Measurements from ENCODE around the gene PDE7B. TPM values are rescaled to one million over a fixed set of nuclear protein-coding genes. Genes with fewer than 3 reads are reported as not detected.

Gene PDE7B
- total RNA-seq, 1 experiment from 2014 or later = not detected

DNA sequence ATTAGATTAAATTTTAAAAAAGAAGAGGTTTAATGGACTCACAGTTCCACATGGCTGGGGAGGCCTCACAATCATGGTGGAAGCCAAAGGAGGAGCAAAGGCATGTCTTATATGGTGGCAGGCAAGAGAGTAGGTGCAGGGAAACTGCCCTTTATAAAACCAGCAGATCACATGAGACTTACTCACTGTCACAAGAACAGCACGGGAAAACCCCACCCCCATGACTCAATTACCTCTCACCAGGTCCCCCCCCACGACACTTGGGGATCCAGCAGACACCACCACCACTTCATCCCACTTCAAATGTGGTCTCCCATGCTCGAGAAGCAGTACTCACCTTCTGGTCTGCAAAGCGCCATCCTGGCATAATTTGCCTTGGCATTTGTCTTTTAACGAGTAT lies 374.0 kb downstream of the PDE7B start:
- Histone ChIP-seq H3K27me3 (replicated peaks; ENCODE audit: insufficient read depth, low read depth, low read length, poor library complexity) (no peaks in the 10 kb centered on the region), H3K36me3 (ENCODE audit: insufficient read depth, low read length, poor library complexity, severe bottlenecking) (no peaks in the 10 kb centered on the region), H3K4me3 (ENCODE audit: low read depth, low read length, poor library complexity, severe bottlenecking) (no peak overlapping the region), H3K4me1 (ENCODE audit: insufficient read depth, low read length, poor library complexity, severe bottlenecking) (peaks cover 4% of the 10 kb centered on the region), H3K9me3 (ENCODE audit: low read depth, low read length, poor library complexity, severe bottlenecking) (no peaks in the 10 kb centered on the region), H3K27ac (ENCODE audit: low read depth, low read length, poor library complexity, severe bottlenecking) (no peak overlapping the region)
- intact Hi-C loops (cut with micrococcal nuclease; ENCODE audit: unreplicated experiment) = loop anchor here (5.0 to 10.0 kb wide), 3 partner anchors 193 to 773 kb away; no protein-coding TSS in a partner anchor
- CTCF ChIA-PET = interaction anchor here (0.6 to 1.1 kb wide), 4 partner anchors 191 to 690 kb away, joined by 3 to 4 read pairs (median 3); no protein-coding TSS in a partner anchor
- BruUV-seq (replicated peaks) = no TSS peak
- TF ChIP-seq, protein P1, sequence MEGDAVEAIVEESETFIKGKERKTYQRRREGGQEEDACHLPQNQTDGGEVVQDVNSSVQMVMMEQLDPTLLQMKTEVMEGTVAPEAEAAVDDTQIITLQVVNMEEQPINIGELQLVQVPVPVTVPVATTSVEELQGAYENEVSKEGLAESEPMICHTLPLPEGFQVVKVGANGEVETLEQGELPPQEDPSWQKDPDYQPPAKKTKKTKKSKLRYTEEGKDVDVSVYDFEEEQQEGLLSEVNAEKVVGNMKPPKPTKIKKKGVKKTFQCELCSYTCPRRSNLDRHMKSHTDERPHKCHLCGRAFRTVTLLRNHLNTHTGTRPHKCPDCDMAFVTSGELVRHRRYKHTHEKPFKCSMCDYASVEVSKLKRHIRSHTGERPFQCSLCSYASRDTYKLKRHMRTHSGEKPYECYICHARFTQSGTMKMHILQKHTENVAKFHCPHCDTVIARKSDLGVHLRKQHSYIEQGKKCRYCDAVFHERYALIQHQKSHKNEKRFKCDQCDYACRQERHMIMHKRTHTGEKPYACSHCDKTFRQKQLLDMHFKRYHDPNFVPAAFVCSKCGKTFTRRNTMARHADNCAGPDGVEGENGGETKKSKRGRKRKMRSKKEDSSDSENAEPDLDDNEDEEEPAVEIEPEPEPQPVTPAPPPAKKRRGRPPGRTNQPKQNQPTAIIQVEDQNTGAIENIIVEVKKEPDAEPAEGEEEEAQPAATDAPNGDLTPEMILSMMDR (conservative IDR thresholded peaks at IDR 0.05; ENCODE audit: low read depth, low read length) = no peak
- no peak for TF ChIP-seq EZH2 (IDR thresholded peaks at IDR 0.05; ENCODE audit: borderline replicate concordance, low read depth, low read length, poor library complexity, severe bottlenecking)
- no peak for DNase-seq (ENCODE audit: low spot score)
- POLR2A ChIA-PET (ENCODE audit: low non-redundant PET) = no interaction called here

DNA sequence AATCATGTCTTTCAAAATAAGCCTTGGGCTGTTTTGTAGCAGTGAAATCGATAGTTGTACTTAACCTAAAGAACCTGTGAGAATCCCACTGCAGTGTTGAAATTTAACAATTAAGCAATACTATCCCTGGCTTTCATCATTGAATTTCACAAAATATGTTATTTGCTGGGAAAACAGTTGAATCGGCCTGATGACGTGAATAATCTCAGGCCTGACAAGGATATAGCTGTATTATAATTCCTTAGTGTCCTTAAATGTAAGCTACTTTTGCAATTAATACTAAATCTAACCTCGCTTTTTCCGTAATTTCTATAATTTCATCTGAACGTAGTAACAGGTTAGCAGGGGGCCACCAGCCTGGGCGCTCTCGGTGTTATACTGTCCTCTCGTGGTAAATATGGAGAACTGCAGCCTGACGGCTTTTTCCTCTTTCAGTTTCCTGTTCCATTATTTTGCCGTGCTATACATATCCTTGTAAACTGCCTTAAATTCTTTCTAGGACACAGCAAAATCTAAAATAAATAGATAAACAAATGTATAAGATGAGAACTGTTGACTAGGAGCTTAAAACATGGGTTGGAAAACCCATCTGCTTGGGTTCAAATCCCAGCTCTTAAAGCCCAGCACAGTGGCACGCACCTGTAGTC lies 374.6 kb downstream of the PDE7B start:
- Histone ChIP-seq H3K9me3 (ENCODE audit: low read depth, low read length, poor library complexity, severe bottlenecking) (no peaks in the 10 kb centered on the region), H3K4me3 (ENCODE audit: low read depth, low read length, poor library complexity, severe bottlenecking) (peak overlapping the region; percentile 7), H3K27me3 (replicated peaks; ENCODE audit: insufficient read depth, low read depth, low read length, poor library complexity) (no peaks in the 10 kb centered on the region), H3K4me1 (ENCODE audit: insufficient read depth, low read length, poor library complexity, severe bottlenecking) (peaks cover 4% of the 10 kb centered on the region), H3K27ac (ENCODE audit: low read depth, low read length, poor library complexity, severe bottlenecking) (no peak overlapping the region), H3K36me3 (ENCODE audit: insufficient read depth, low read length, poor library complexity, severe bottlenecking) (no peaks in the 10 kb centered on the region)
- TF ChIP-seq, protein P1 (conservative IDR thresholded peaks at IDR 0.05; ENCODE audit: low read depth, low read length) = peak; percentile 99
- TF ChIP-seq EZH2 (IDR thresholded peaks at IDR 0.05; ENCODE audit: borderline replicate concordance, low read depth, low read length, poor library complexity, severe bottlenecking) = no peak
- intact Hi-C loops (cut with micrococcal nuclease; ENCODE audit: unreplicated experiment) = loop anchor here (1.0 to 10.0 kb wide), 7 partner anchors 194 to 774 kb away; no protein-coding TSS in a partner anchor
- BruUV-seq (replicated peaks) = no TSS peak
- ChIA-PET POLR2A (ENCODE audit: low non-redundant PET) (no interaction called here), CTCF (interaction anchor here (0.6 to 1.1 kb wide), 5 partner anchors 192 to 690 kb away, joined by 3 to 4 read pairs (median 3); no protein-coding TSS in a partner anchor)
- peak; percentile 61 for DNase-seq (ENCODE audit: low spot score)

DNA sequence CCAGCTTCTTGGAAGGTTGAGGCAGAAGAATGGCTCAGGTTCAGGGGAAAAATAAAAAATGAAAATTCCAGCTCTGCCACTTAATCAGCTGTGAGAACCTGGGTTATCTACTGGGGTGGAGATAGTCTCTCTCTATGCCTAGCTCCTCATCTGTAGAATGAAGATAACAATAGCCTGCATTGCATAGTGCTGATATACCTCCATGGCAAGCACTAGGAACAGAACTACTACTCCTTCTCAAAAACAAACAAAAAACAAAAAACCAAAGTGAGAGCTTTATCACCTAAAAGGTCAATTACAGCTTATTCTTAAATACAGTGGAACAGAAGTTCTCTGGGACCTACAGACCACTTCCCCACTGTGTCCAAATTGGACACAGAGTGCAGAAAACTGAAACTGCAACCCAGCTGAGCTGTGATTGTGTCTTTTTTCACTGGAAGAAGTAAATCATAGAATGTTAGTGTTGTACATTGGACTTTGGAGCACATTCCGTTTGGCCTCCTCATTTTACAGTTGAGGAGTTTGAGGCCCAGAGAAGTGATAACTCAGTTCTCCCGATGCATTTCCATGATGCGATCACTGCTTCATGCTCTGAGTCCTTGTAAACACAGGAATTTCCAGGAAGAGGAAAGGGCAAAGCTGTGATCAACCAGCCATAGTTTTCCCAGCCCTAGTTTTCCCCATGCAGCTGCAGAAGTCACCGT lies 375.3 kb downstream of the PDE7B start:
- no TSS peak for BruUV-seq (replicated peaks)
- POLR2A ChIA-PET (ENCODE audit: low non-redundant PET) = no interaction called here
- no peaks in the 10 kb centered on the region for H3K27me3 ChIP-seq (replicated peaks; ENCODE audit: insufficient read depth, low read depth, low read length, poor library complexity)
- H3K9me3 ChIP-seq (ENCODE audit: low read depth, low read length, poor library complexity, severe bottlenecking) = no peaks in the 10 kb centered on the region
- H3K4me1 ChIP-seq (ENCODE audit: insufficient read depth, low read length, poor library complexity, severe bottlenecking) = peaks cover 4% of the 10 kb centered on the region
- H3K36me3 ChIP-seq (ENCODE audit: insufficient read depth, low read length, poor library complexity, severe bottlenecking) = no peaks in the 10 kb centered on the region
- H3K27ac ChIP-seq (ENCODE audit: low read depth, low read length, poor library complexity, severe bottlenecking) = no peak overlapping the region
- no peak overlapping the region for H3K4me3 ChIP-seq (ENCODE audit: low read depth, low read length, poor library complexity, severe bottlenecking)
- TF ChIP-seq, protein P1 (conservative IDR thresholded peaks at IDR 0.05; ENCODE audit: low read depth, low read length) = no peak
- TF ChIP-seq EZH2 (IDR thresholded peaks at IDR 0.05; ENCODE audit: borderline replicate concordance, low read depth, low read length, poor library complexity, severe bottlenecking) = no peak
- CTCF ChIA-PET = interaction anchor here (0.8 to 1.1 kb wide), 3 partner anchors 195 to 691 kb away, joined by 3 to 4 read pairs (median 3); no protein-coding TSS in a partner anchor
- intact Hi-C loops (cut with micrococcal nuclease; ENCODE audit: unreplicated experiment) = loop anchor here (1.0 to 10.0 kb wide), 7 partner anchors 195 to 775 kb away; no protein-coding TSS in a partner anchor
- DNase-seq (ENCODE audit: low spot score) = no peak

Data from A673 (cell line).